HEK293 (cell line): ENCODE results near the gene DDIT4.

Experiments
- CTCF ChIA-PET: fragments of 350-600 bp; formaldehyde crosslinking; extraction: SDS; loops from one replicate; lab custom pipeline; 2021; ENCODE audit warnings: antibody characterized with exemption; lab: Yijun Ruan, JAX
- POLR2A ChIA-PET: fragments of 300-600 bp; formaldehyde crosslinking; extraction: SDS; loops from one replicate; lab custom pipeline; 2020; ENCODE audit warnings: antibody characterized with exemption, inconsistent platforms; lab: Yijun Ruan, JAX
- H3K27ac ChIP-seq: fragments of 200-500 bp; sonication (Bioruptor generic); 2 replicates; pipeline ENCODE4 v1.5.1; 2014; ENCODE audit warnings: low read depth, low read length, control low read depth, inconsistent platforms; ENCODE audit errors: extremely low read depth
- H3K36me3 ChIP-seq, 2 experiments: fragments of 200-500 bp in 1 of 2; sonication (Bioruptor generic) in 1 of 2; 1 replicate in 1 of 2; 2 replicates in 1 of 2; pipeline ENCODE4 v1.5.1; 2014 to 2017; ENCODE audit warnings: inconsistent platforms in 2 of 2, low read length in 2 of 2; ENCODE audit not compliant: control insufficient read depth in 2 of 2, insufficient read depth in 1 of 2
- H3K4me1 ChIP-seq: fragments of 200-500 bp; sonication (Bioruptor generic); 2 replicates; pipeline ENCODE4 v1.5.1; 2014; ENCODE audit warnings: mild to moderate bottlenecking, low read length, inconsistent platforms; ENCODE audit not compliant: control insufficient read depth, insufficient read depth
- H3K4me3 ChIP-seq: 2 replicates; pipeline ENCODE4 v1.5.1; 2011; ENCODE audit warnings: low read depth, mild to moderate bottlenecking, control low read depth, low read length, moderate library complexity
- H3K9me3 ChIP-seq: fragments of 200-500 bp; sonication (Bioruptor generic); 2 replicates; pipeline ENCODE4 v1.5.1; 2014; ENCODE audit warnings: low read depth, low read length, inconsistent platforms; ENCODE audit not compliant: control insufficient read depth, insufficient read depth
- GFI1B ChIP-seq: fragments of 450-650 bp; formaldehyde crosslinking; IDR thresholded peaks from 2 replicates; pipeline ENCODE4 v1.5.1; 2016; ENCODE audit warnings: missing biosample characterization, missing genetic modification characterization
- IKZF3 ChIP-seq: fragments of 450-650 bp; IDR thresholded peaks from 2 replicates; pipeline ENCODE4 v1.5.0; 2018; ENCODE audit warnings: missing biosample characterization, mild to moderate bottlenecking, missing genetic modification characterization, moderate library complexity
- KLF17 ChIP-seq: fragments of 450-650 bp; formaldehyde crosslinking; IDR thresholded peaks from 2 replicates; pipeline ENCODE4 v1.5.1; 2016; ENCODE audit warnings: missing biosample characterization, missing genetic modification characterization
- KLF8 ChIP-seq: fragments of 450-650 bp; formaldehyde crosslinking; IDR thresholded peaks from 2 replicates; pipeline ENCODE4 v1.5.1; 2016; ENCODE audit warnings: missing biosample characterization, missing genetic modification characterization
- SCRT2 ChIP-seq: fragments of 450-650 bp; formaldehyde crosslinking; IDR thresholded peaks from 2 replicates; pipeline ENCODE4 v1.5.1; 2016; ENCODE audit warnings: missing biosample characterization, missing genetic modification characterization
- YY2 ChIP-seq: fragments of 450-650 bp; formaldehyde crosslinking; IDR thresholded peaks from 2 replicates; pipeline ENCODE4 v1.5.1; 2016; ENCODE audit warnings: missing biosample characterization, missing genetic modification characterization
- ZBTB26 ChIP-seq: fragments of 450-650 bp; formaldehyde crosslinking; optimal IDR thresholded peaks from 2 replicates; pipeline ENCODE3; 2016; ENCODE audit warnings: missing biosample characterization, mild to moderate bottlenecking, missing genetic modification characterization
- ZBTB7A ChIP-seq: fragments of 450-650 bp; formaldehyde crosslinking; IDR thresholded peaks from 2 replicates; pipeline ENCODE4 v1.5.1; 2016; ENCODE audit warnings: low read depth, missing biosample characterization, missing genetic modification characterization
- ZNF223 ChIP-seq: fragments of 450-650 bp; formaldehyde crosslinking; IDR thresholded peaks from 2 replicates; pipeline ENCODE4 v1.5.1; 2016; ENCODE audit warnings: missing biosample characterization, missing genetic modification characterization
- ZNF513 ChIP-seq: fragments of 450-650 bp; IDR thresholded peaks from 2 replicates; pipeline ENCODE4 v1.5.1; 2018; ENCODE audit warnings: missing biosample characterization, missing genetic modification characterization
- ZNF555 ChIP-seq: fragments of 450-650 bp; formaldehyde crosslinking; conservative IDR thresholded peaks from 2 replicates; pipeline ENCODE4 v1.5.1; 2017; ENCODE audit warnings: missing biosample characterization, mild to moderate bottlenecking, missing genetic modification characterization, inconsistent platforms
- ZNF580 ChIP-seq: fragments of 450-650 bp; formaldehyde crosslinking; IDR thresholded peaks from 2 replicates; pipeline ENCODE4 v1.5.1; 2016; ENCODE audit warnings: missing biosample characterization, missing genetic modification characterization
- ZNF660 ChIP-seq: fragments of 450-650 bp; IDR thresholded peaks from 2 replicates; pipeline ENCODE4 v1.5.1; 2018; ENCODE audit warnings: missing biosample characterization, mild to moderate bottlenecking, missing genetic modification characterization
- ZSCAN4 ChIP-seq: fragments of 450-650 bp; formaldehyde crosslinking; IDR thresholded peaks from 2 replicates; pipeline ENCODE4 v1.5.1; 2017; ENCODE audit warnings: missing biosample characterization, missing genetic modification characterization

Gene DDIT4

GRCh38 chr10:72310636-72311035 lies 36.9 kb downstream of the DDIT4 start:
- Histone ChIP-seq H3K36me3 (no peaks in the 10 kb centered on the region), H3K27ac (no peak overlapping the region), H3K9me3 (no peaks in the 10 kb centered on the region), H3K4me1 (0 out of 2 replicates have a peak, but pooled peaks cover 2% of the 10 kb centered on the region), H3K4me3 (no peak overlapping the region)
- ChIA-PET POLR2A (no interaction called here), CTCF (no interaction called here)
- TF ChIP-seq KLF17 (tag by site-specific recombination) (no peak), IKZF3 (tag by site-specific recombination) (no peak), YY2 (tag by site-specific recombination) (no peak), ZSCAN4 (tag by site-specific recombination) (no peak)

GRCh38 chr10:72311667-72312066 lies 37.9 kb downstream of the DDIT4 start:
- Histone ChIP-seq H3K4me3 (no peak overlapping the region), H3K9me3 (no peaks in the 10 kb centered on the region), H3K27ac (no peak overlapping the region), H3K36me3 (no peaks in the 10 kb centered on the region), H3K4me1 (0 out of 2 replicates have a peak, but pooled peaks cover 2% of the 10 kb centered on the region)
- no peak for TF ChIP-seq ZNF555
- TF ChIP-seq ZBTB7A (tag by site-specific recombination): no peak
- no peak for TF ChIP-seq ZNF513
- TF ChIP-seq ZNF580: peak; percentile 52; the same call in 1 of the 2 replicates
- ChIA-PET CTCF (no interaction called here), POLR2A (no interaction called here)

GRCh38 chr10:72312865-72313391 lies 39.2 kb downstream of the DDIT4 start:
- Histone ChIP-seq H3K36me3 (no peaks in the 10 kb centered on the region), H3K4me1 (0 out of 2 replicates have a peak, but pooled peaks cover 2% of the 10 kb centered on the region), H3K9me3 (no peaks in the 10 kb centered on the region), H3K4me3 (no peak overlapping the region), H3K27ac (no peak overlapping the region)
- POLR2A ChIA-PET: interaction anchor here (0.7 kb wide), 1 partner anchor 39 kb away, joined by 3 read pairs; the partner anchor contains the start of gene DDIT4
- peak; percentile 52; the same call in 1 of the 2 replicates for TF ChIP-seq SCRT2 (tag by site-specific recombination)
- TF ChIP-seq GFI1B (tag by site-specific recombination): no peak
- CTCF ChIA-PET: no interaction called here

- no peak for TF ChIP-seq ZNF555
- TF ChIP-seq ZNF660: no peak
- TF ChIP-seq KLF8 (tag by site-specific recombination): no peak
- TF ChIP-seq YY2 (tag by site-specific recombination): no peak
- TF ChIP-seq ZNF223 (tag by site-specific recombination): no peak
- TF ChIP-seq ZBTB26 (tag by site-specific recombination): no peak
- ChIA-PET CTCF (interaction anchor here (0.7 to 0.8 kb wide), 2 partner anchors 418 to 500 kb away, joined by 3 to 4 read pairs; no protein-coding TSS in a partner anchor), POLR2A (interaction anchor here (0.7 kb wide), 1 partner anchor 419 kb away, joined by 3 read pairs; no protein-coding TSS in a partner anchor)
- H3K27ac ChIP-seq: no peak overlapping the region
- no peaks in the 10 kb centered on the region for H3K9me3 ChIP-seq
- peaks cover 6% of the 10 kb centered on the region; the same call in 1 of the 2 replicates for H3K4me1 ChIP-seq
- H3K36me3 ChIP-seq: no peaks in the 10 kb centered on the region
- no peak overlapping the region for H3K4me3 ChIP-seq
Observed at GRCh38 chr10:72314263-72314662, 40.5 kb downstream of the DDIT4 start.
